Measurements from ENCODE around the gene RASGRP2. TPM values are rescaled to one million over a fixed set of nuclear protein-coding genes. Genes with fewer than 3 reads are reported as not detected.

RASGRP2 gene
- total and polyA plus RNA-seq, 2 of the 8 experiments (the other 6 are each of a cell fraction or from before 2014, with no cell fraction given): 40.6 to 45.7 TPM

DNA sequence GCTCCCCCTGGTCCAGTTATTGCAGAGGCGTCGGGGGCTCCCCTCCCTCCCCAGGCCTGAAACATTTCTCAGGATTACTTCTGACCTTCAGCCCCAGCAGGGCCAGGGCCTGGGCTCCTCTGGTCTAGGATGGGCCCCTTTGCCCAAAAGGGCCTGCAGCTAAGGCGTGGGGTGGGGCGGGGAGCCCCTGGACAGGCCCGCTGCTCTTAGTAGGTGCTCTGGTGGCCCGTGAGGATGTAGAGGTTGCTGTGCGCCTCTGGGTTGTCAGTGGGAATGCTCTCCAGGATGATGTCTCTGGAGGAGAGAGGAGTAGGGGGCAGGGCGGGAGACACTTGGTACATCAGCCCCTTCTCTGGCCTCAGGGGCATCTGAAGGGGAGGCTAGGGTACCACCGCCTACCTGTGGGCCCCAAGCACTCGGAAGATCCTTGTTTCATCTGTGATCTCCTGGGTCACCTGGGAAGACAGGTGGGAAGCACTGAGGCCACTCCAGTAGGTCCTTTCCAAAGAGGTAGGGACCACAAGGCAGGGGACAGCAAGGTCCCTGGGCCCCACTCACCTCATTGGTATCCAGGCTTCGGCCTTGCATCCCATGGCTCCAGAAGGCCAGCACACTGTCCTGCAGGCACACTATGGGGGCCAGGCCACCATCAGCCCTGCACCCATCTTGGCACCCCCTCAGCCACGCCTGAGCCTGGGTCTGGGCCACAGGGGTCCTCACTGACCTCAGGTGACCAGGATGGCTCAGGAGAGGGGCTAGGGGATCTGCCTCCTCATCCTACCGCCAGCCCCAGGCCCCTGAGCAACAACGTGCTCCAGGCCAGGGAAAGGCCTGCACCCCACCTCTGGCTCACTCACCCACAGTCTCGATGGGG is 45.6 kb upstream of the RASGRP2 start (continued):
- TF ChIP-seq, protein P1, sequence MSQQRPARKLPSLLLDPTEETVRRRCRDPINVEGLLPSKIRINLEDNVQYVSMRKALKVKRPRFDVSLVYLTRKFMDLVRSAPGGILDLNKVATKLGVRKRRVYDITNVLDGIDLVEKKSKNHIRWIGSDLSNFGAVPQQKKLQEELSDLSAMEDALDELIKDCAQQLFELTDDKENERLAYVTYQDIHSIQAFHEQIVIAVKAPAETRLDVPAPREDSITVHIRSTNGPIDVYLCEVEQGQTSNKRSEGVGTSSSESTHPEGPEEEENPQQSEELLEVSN (IDR thresholded peaks at IDR 0.05): no peak
- no peak for TF ChIP-seq CBX5 (IDR thresholded peaks at IDR 0.05; ENCODE audit: low read depth, low read length)
- no peak for TF ChIP-seq HDAC2 (IDR thresholded peaks at IDR 0.05; ENCODE audit: borderline replicate concordance in 1 of 2, low read depth in 2 of 2, low read length in 2 of 2)
- no peak for TF ChIP-seq EGR1 (IDR thresholded peaks at IDR 0.05; ENCODE audit: borderline replicate concordance, low read depth, low read length)
- no peak for TF ChIP-seq CHD1 (IDR thresholded peaks at IDR 0.05; ENCODE audit: low read depth, low read length)
- TF ChIP-seq SP1 (IDR thresholded peaks at IDR 0.05; ENCODE audit: low read depth, low read length): no peak
- no peak for TF ChIP-seq ASH2L (IDR thresholded peaks at IDR 0.05; ENCODE audit: low read length)
- TF ChIP-seq TEAD4 (IDR thresholded peaks at IDR 0.05; ENCODE audit: low read depth, low read length): no peak
